VCaP (cell line): ENCODE data around the gene LIN7B.
"Not testable (repeated sequence)": the region's sequence is repeated elsewhere in the genome, so short reads cannot be mapped to it uniquely, and the experiment has no call there.

ENCODE experiments used
- H3K27ac ChIP-seq: fragments of 450-650 bp; 2 replicates; pipeline ENCODE4 v1.5.1; 2017
- CTCF ChIP-seq: fragments of 450-650 bp; conservative IDR thresholded peaks from 2 replicates; pipeline ENCODE4 v1.5.1; 2017; ENCODE audit warnings: mild to moderate bottlenecking, moderate library complexity

The LIN7B gene

DNA sequence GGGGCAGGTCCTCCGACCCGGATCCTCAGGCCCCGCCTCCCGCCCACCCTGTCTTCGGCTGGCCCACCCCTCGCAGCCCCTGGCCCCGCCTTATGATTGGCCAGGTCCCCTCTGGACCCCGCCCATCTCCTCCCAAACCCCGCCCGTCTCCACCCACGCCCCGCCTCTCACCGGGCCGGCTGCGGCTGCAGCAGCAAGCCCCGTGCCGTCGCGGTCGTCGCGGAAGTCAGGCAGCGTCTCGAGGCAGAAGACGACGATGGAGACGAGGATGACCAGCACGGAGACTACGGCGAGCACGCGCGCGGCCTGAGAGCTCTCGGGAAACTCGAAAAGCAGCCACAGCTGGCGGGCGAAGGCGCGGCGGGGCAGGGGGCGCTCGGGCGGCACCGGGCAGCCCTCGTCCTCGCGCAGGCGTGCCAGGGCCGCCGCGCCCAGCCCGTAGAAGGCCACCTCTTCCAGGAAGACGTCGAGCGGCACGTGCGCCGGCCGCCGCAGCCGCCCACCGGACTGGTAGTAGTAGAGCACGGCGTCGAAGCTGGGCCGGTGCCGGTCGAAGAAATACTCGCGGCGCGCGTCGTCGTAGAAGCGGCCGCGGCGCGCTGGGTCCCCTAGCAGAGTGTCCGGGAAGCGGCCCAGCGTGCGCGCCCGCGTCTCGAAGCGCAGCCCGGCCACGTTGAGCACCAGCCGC is 42.2 kb upstream of the LIN7B start:
- no peak for TF ChIP-seq CTCF
- H3K27ac ChIP-seq, result no peak overlapping the region

DNA sequence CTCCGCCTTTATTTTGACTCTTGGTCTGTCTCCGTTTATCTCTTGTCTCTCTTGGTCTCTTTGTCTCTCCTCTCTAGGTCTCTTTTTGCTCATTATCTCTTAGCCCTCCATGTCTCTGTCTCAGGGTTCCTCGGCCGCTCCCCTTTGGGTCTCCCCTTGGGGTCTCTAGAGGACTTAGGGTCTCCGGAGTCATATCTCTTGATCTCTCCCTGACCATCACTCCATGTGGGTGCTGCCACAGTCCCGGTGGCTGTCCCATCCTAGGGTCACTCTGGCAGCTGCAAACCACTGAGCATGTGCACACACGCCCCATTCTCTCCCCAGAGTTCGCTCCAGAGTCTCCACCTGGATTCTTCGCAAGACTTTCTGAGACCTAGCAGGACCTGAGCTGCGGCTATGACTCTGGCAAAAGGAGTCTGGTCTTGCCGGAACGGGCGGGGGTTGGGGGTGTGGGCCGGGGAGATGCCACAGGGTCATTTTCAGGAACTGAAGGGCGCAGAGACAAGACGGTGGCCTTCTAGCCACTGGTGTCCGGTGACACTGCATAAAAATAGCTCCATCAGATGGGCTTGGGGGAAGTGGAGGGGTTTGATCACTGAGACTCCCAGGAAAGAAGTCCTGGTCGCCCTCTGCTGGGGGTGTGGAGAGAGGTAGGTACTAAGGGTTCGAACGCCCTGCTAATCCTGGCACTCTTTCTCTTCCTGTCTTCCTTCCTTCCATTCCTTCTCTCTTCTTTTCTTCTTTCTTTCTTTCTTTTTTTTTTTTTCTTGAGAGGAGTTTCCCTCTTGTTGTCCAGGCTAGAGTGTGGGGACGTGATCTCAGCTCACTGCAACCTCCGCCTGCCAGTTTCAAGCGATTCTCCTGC is 40.4 kb upstream of the LIN7B start:
- no peak overlapping the region for H3K27ac ChIP-seq
- TF ChIP-seq CTCF, result peak; percentile 28

DNA sequence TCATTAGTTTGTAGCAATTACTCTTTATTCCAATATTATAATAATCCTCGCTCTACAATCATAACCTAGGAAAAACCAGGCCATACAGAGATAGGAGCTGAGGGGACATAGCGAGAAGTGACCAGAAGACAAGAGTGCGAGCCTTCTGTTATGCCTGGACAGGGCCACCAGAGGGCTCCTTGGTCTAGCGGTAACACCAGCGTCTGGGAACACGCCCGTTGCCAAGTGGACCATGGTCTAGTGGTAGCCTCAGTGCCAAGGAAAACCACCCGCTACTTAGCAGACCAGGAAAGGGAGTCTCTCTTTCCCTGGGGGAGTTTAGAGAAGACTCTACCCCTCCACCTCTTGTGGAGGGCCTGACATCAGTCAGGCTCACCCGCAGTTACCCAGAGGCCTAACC is 39.3 kb upstream of the LIN7B start:
- peak; percentile 92 for TF ChIP-seq CTCF
- H3K27ac ChIP-seq, result not testable (repeated sequence)

DNA sequence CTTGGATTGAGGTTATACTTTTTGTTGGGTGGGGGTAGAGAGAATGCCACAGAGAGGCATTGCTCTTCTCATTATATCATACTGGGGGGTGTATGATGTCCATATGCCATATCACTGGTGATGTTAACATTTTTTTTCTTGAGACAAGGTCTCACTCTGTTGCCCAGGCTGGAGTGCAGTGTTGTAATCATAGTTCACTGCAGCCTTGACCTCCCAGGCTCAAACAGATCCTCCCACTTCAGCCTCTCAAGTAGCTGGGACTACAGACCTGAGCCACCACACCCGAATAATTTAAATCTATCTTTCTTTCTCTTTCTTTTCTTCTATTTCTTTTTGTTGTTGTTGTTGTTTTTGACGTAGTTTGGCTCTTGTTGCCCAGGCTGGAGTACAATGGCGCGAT is 33.8 kb upstream of the LIN7B start:
- H3K27ac ChIP-seq, result no peak overlapping the region
- no peak for TF ChIP-seq CTCF

- H3K27ac ChIP-seq, result no peak overlapping the region
- TF ChIP-seq CTCF, result no peak
Measured at GRCh38 chr19:49081273-49081672, 32.9 kb upstream of the LIN7B start.

- peak overlapping the region; percentile 94 for H3K27ac ChIP-seq
- no peak for TF ChIP-seq CTCF
Measured at GRCh38 chr19:49084206-49085019, 29.8 kb upstream of the LIN7B start.
